AG04449 (cell line): ENCODE results near the gene COL26A1.
A peak's percentile ranks its signal among the peaks of the same experiment; 100 is the strongest.

ENCODE experiments used
- CTCF ChIA-PET: fragments of 350-600 bp; formaldehyde crosslinking; extraction: SDS; loops from one replicate; lab custom pipeline; 2021; ENCODE audit warnings: antibody characterized with exemption; lab: Yijun Ruan, JAX
- POLR2A ChIA-PET: fragments of 400-600, 350-600 bp; formaldehyde crosslinking; extraction: SDS; loops from one replicate; lab custom pipeline; 2020; ENCODE audit warnings: antibody characterized with exemption, inconsistent platforms; lab: Yijun Ruan, JAX
- DNase-seq: peaks from one replicate; pipeline ENCODE4 v3.0.0-alpha.2; 2010; ENCODE audit warnings: low read depth, low spot score
- H3K4me3 ChIP-seq: 2 replicates; pipeline ENCODE4 v1.5.1; 2011; ENCODE audit warnings: low read depth, mild to moderate bottlenecking, control low read depth, low read length
- CTCF ChIP-seq: IDR thresholded peaks from one replicate; pipeline ENCODE4 v1.5.1; 2011; ENCODE audit warnings: mild to moderate bottlenecking, moderate library complexity, low read length, control low read depth, inconsistent platforms; ENCODE audit not compliant: insufficient read depth; ENCODE audit errors: missing control alignments

The COL26A1 gene

GRCh38 chr7:101362334-101363195 lies at the start of gene COL26A1:
Gene COL26A1, plus strand, starts transcription at chr7:101362875. Its CDS starts 158 bp downstream, at chr7:101363033.
- ChIA-PET CTCF (interaction anchor here (0.6 to 6.1 kb wide), 19 partner anchors 10 to 176 kb away, joined by 3 to 64 read pairs (median 4); partner anchors contain the start of gene IFT22), POLR2A (no interaction called here)
- H3K4me3 ChIP-seq = peak within 1 kb of the TSS; percentile 36
- TF ChIP-seq CTCF = no peak
- no peak for DNase-seq

GRCh38 chr7:101315336-101315735 lies 47.3 kb upstream of the COL26A1 start:
- no peak overlapping the region for H3K4me3 ChIP-seq
- peak; percentile 41 for TF ChIP-seq CTCF
- CTCF ChIA-PET = interaction anchor here (0.7 to 4.0 kb wide), 21 partner anchors 9 to 260 kb away, joined by 3 to 14 read pairs (median 3); partner anchors contain the start of gene COL26A1
- DNase-seq = no peak
- POLR2A ChIA-PET = interaction anchor here (0.6 kb wide), 1 partner anchor 60 kb away, joined by 5 read pairs; no protein-coding TSS in a partner anchor

GRCh38 chr7:101319401-101319800 lies 43.3 kb upstream of the COL26A1 start:
- ChIA-PET CTCF (interaction anchor here (0.7 kb wide), 1 partner anchor 15 kb away, joined by 3 read pairs; no protein-coding TSS in a partner anchor), POLR2A (no interaction called here)
- no peak for DNase-seq
- H3K4me3 ChIP-seq = no peak overlapping the region
- TF ChIP-seq CTCF = no peak

- H3K4me3 ChIP-seq = peak within 1 kb of the TSS; percentile 81
- POLR2A ChIA-PET = interaction anchor here (0.6 to 1.3 kb wide), 2 partner anchors 19 to 504 kb away, joined by 3 to 4 read pairs; no protein-coding TSS in a partner anchor
- CTCF ChIA-PET = interaction anchor here (0.5 to 2.6 kb wide), 14 partner anchors 17 to 241 kb away, joined by 3 to 11 read pairs (median 3); no protein-coding TSS in a partner anchor
- peak; percentile 37 for DNase-seq
- TF ChIP-seq CTCF = peak; percentile 54
These were observed 40.9 kb upstream of the COL26A1 start, which contains the start of gene IFT22 for GRCh38 chr7:101321491-101322401. Gene IFT22, minus strand, starts transcription at chr7:101321812. Its CDS starts 103 bp downstream, at chr7:101321709.

- CTCF ChIA-PET = interaction anchor here (0.7 to 1.2 kb wide), 2 partner anchors 13 to 17 kb away, joined by 3 read pairs; no protein-coding TSS in a partner anchor
- POLR2A ChIA-PET = no interaction called here
These were observed 34.5 kb upstream of the COL26A1 start for GRCh38 chr7:101328159-101328558.

More at GRCh38 chr7:101328159-101328558, 34.5 kb upstream of the COL26A1 start:
- TF ChIP-seq CTCF = no peak
- DNase-seq = no peak
- H3K4me3 ChIP-seq = no peak overlapping the region
